SKM-1 (cell line): ENCODE data around the gene TYK2.
A peak's percentile ranks its signal among the peaks of the same experiment; 100 is the strongest.
"Not testable (repeated sequence)": the region's sequence is repeated elsewhere in the genome, so short reads cannot be mapped to it uniquely, and the experiment has no call there.

ENCODE experiments used
- DNase-seq: peaks from one replicate; lab custom pipeline; 2025; ENCODE audit not compliant: unreplicated experiment; lab: John Stamatoyannopoulos, UW

The TYK2 gene

GRCh38 chr19:10378124-10378523 is 2.2 kb downstream of the TYK2 start:
- DNase-seq: no peak

- DNase-seq: not testable (repeated sequence)
Observed at GRCh38 chr19:10377140-10377640, 3.2 kb downstream of the TYK2 start.

GRCh38 chr19:10374931-10375330 is 5.4 kb downstream of the TYK2 start:
- no peak for DNase-seq

GRCh38 chr19:10372690-10373089 is 7.7 kb downstream of the TYK2 start:
- peak; percentile 93 for DNase-seq

GRCh38 chr19:10368101-10368803 is 12.1 kb downstream of the TYK2 start:
- DNase-seq: no peak

- DNase-seq: not testable (repeated sequence)
Observed at GRCh38 chr19:10366950-10367512, 13.3 kb downstream of the TYK2 start.

GRCh38 chr19:10365518-10365917 is 14.9 kb downstream of the TYK2 start:
- no peak for DNase-seq

GRCh38 chr19:10364644-10365043 is 15.7 kb downstream of the TYK2 start:
- no peak for DNase-seq

- no peak for DNase-seq
Observed at GRCh38 chr19:10363789-10364281, 16.5 kb downstream of the TYK2 start.

GRCh38 chr19:10362259-10362658 is 18.1 kb downstream of the TYK2 start:
- no peak for DNase-seq

GRCh38 chr19:10361569-10362011 is 18.8 kb downstream of the TYK2 start:
- no peak for DNase-seq

- no peak for DNase-seq
Observed at GRCh38 chr19:10356431-10356830, 23.9 kb downstream of the TYK2 start.

- no peak for DNase-seq
Observed at GRCh38 chr19:10353793-10354391, 26.5 kb downstream of the TYK2 start.

- DNase-seq: no peak
Observed at GRCh38 chr19:10352764-10353671, 27.4 kb downstream of the TYK2 start.

GRCh38 chr19:10346509-10346908 is 33.9 kb downstream of the TYK2 start:
- peak; percentile 60 for DNase-seq

GRCh38 chr19:10344780-10345179 is 35.6 kb downstream of the TYK2 start:
- no peak for DNase-seq

GRCh38 chr19:10343495-10343894 is 36.9 kb downstream of the TYK2 start:
- DNase-seq: no peak

- no peak for DNase-seq
Observed at GRCh38 chr19:10339977-10340376, 40.4 kb downstream of the TYK2 start.

- DNase-seq: peak; percentile 53
Observed at GRCh38 chr19:10339380-10339960, 40.9 kb downstream of the TYK2 start, which contains the start of gene ICAM3. ICAM3 (minus strand) TSS chr19:10339624; CDS start chr19:10339614, 10 bp downstream.

- no peak for DNase-seq
Observed at GRCh38 chr19:10338940-10339339, 41.4 kb downstream of the TYK2 start.
